K562 (cell line): ENCODE measurements around the gene MYG1. TPM values are rescaled to one million over a fixed set of nuclear protein-coding genes. Genes with fewer than 3 reads are reported as not detected.

Source experiments
- ATF1 ChIP-seq, 2 experiments: fragments of 450-650 bp in 1 of 2; IDR thresholded peaks; 2 replicates each; pipeline ENCODE4 v1.6.1; 2016; ENCODE audit warnings: missing compliant biosample characterization in 1 of 2, missing genetic modification characterization in 1 of 2
- ETS2 ChIP-seq: IDR thresholded peaks from 2 replicates; pipeline ENCODE4 v1.6.1; 2016; ENCODE audit warnings: borderline replicate concordance, missing genetic modification characterization, mild to moderate bottlenecking, moderate library complexity, missing compliant biosample characterization; ENCODE audit not compliant: poor library complexity, severe bottlenecking
- HOMEZ ChIP-seq: fragments of 250-450 bp; sonication (Bioruptor Pico); IDR thresholded peaks from 2 replicates; pipeline ENCODE4 v1.4.0; 2020; ENCODE audit warnings: mild to moderate bottlenecking, moderate library complexity
- MCM5 ChIP-seq: fragments of 450-650 bp; IDR thresholded peaks from 2 replicates; pipeline ENCODE4 v1.6.1; 2016; ENCODE audit warnings: low read depth
- MECOM ChIP-seq: fragments of 250-450 bp; sonication (Bioruptor Pico); IDR thresholded peaks from 2 replicates; pipeline ENCODE4 v1.8.0; 2022; ENCODE audit warnings: inconsistent platforms
- OTX1 ChIP-seq: fragments of 450-650 bp; formaldehyde crosslinking; IDR thresholded peaks from 2 replicates; pipeline ENCODE4 v1.4.0; 2022; ENCODE audit warnings: mild to moderate bottlenecking
- POLR2B ChIP-seq: fragments of 450-650 bp; IDR thresholded peaks from 2 replicates; pipeline ENCODE4 v1.6.1; 2018; ENCODE audit warnings: low read depth; ENCODE audit not compliant: partially characterized antibody
- SREBF2 ChIP-seq: sonication (generic); formaldehyde crosslinking; IDR thresholded peaks from 2 replicates; pipeline ENCODE4 v1.4.0; 2020; ENCODE audit warnings: mild to moderate bottlenecking, missing genetic modification reagents
- ZC3H4 ChIP-seq: sonication (generic); formaldehyde crosslinking; IDR thresholded peaks from 2 replicates; pipeline ENCODE4 v1.9.0; 2021; ENCODE audit warnings: missing genetic modification reagents, borderline replicate concordance
- ZNF143 ChIP-seq: sonication (generic); formaldehyde crosslinking; IDR thresholded peaks from 2 replicates; pipeline ENCODE4 v1.9.0; 2022; ENCODE audit warnings: mild to moderate bottlenecking, missing genetic modification reagents
- ZNF23 ChIP-seq: fragments of 250-450 bp; sonication (Bioruptor Pico); IDR thresholded peaks from 2 replicates; pipeline ENCODE4 v1.4.0; 2020; ENCODE audit warnings: mild to moderate bottlenecking
- ZNF282 ChIP-seq: sonication (generic); formaldehyde crosslinking; IDR thresholded peaks from 2 replicates; pipeline ENCODE4 v1.8.1; 2023; ENCODE audit warnings: missing genetic modification reagents
- ZNF695 ChIP-seq: fragments of 450-650 bp; formaldehyde crosslinking; IDR thresholded peaks from 2 replicates; pipeline ENCODE4 v1.4.0; 2020; ENCODE audit warnings: mild to moderate bottlenecking, moderate library complexity
- polyA plus RNA-seq, 8 experiments: library from polyadenylated mRNA; depleted of rRNA in 4 of 8; stranded (reverse) in 5 of 8; unstranded in 3 of 8; fragments of >200 nt; fragmentation: Nextera tagmentation in 2 of 8; fragmentation: Illumina TruSeq in 1 of 8; extraction: Ambion mirVana in 2 of 8; extraction: Trizol in 1 of 8; gene quantifications; 2 replicates each; pipeline versions ENCODE4 v1.2.1 to v1.2.3, GENCODE V29; 2011 to 2014; ENCODE audit warnings: inconsistent platforms in 1 of 8, missing spikeins in 1 of 8
- total RNA-seq, 7 experiments: library from RNA; depleted of rRNA in 6 of 7; stranded (reverse); fragments of >200 nt in 6 of 7; fragmentation: Illumina TruSeq in 2 of 7; extraction: Trizol in 2 of 7; gene quantifications; 2 replicates each; pipeline versions ENCODE4 v1.2.1 to v1.2.3, GENCODE V29; 2011 to 2021; ENCODE audit warnings: low replicate concordance in 1 of 7
- TF ChIP-seq, protein P1 (sequence below): fragments of 150-350 bp; IDR thresholded peaks from 2 replicates; pipeline ENCODE4 v1.6.1; 2014; ENCODE audit warnings: low read depth, mild to moderate bottlenecking, low read length, borderline replicate concordance
- TF ChIP-seq, protein P2 (sequence below): fragments of 250-450 bp; sonication (Bioruptor Pico); IDR thresholded peaks from 2 replicates; pipeline ENCODE4 v1.4.0; 2020; ENCODE audit warnings: mild to moderate bottlenecking
- TF ChIP-seq, protein P3 (sequence below): fragments of 450-650 bp; IDR thresholded peaks from 2 replicates; pipeline ENCODE4 v1.6.1; 2016; ENCODE audit warnings: mild to moderate bottlenecking

The MYG1 gene
- total and polyA plus RNA-seq, 9 of the 15 experiments (the other 6 are each of a cell fraction or from before 2014, with no cell fraction given): 0.45 to 5.6 (median 2.1) TPM

DNA sequence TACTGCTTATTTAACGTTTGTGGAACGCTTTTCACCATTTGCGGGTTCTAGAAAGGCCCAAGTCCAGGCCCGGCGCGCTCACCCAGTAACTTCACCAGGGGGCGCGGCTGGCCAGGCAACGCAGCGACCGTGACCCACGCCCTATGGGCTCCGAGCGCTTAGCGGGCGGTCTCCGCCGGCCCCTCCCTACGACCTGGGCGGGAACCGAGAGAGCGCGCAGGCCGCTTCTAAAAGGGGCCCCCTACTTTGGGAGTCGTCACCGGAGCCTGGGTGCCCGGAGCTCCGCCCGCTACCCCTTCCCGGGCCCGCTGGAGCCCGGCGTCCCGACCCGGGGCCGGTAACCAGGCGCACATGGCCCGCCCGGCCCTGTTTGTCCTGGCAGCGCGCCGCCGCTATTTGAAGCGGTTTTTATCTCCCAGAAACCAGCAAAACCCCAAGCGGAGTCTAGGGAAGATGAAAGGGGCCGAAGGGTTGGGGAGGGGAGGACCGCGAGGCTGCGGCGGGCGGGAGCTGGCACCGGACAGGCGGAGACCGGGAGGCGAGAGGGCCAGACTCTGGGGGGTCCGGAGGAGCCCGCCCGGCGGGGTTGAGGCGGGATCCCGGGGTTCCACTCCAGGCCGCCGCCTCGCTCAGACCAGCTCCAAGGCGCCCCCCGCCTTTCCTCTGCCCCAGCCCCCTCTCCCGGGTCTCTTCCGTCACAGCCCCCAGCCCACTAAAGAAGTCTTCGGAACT is 25.4 kb downstream of the MYG1 start (continued):
- TF ChIP-seq OTX1 (CRISPR knock-in tag): 0 out of 2 replicates have a peak, but pooled peaks have one; percentile 33
- TF ChIP-seq ZNF143 (CRISPR knock-in tag): 0 out of 2 replicates have a peak, but pooled peaks have one; percentile 20
- TF ChIP-seq ZNF282: no peak
- TF ChIP-seq ZC3H4 (CRISPR knock-in tag): no peak
- no peak for TF ChIP-seq SREBF2 (CRISPR knock-in tag)
- no peak for TF ChIP-seq MECOM (CRISPR knock-in tag)
- peak; percentile 80 for TF ChIP-seq POLR2B
- no peak for TF ChIP-seq HOMEZ (CRISPR knock-in tag)
- TF ChIP-seq, protein P1, sequence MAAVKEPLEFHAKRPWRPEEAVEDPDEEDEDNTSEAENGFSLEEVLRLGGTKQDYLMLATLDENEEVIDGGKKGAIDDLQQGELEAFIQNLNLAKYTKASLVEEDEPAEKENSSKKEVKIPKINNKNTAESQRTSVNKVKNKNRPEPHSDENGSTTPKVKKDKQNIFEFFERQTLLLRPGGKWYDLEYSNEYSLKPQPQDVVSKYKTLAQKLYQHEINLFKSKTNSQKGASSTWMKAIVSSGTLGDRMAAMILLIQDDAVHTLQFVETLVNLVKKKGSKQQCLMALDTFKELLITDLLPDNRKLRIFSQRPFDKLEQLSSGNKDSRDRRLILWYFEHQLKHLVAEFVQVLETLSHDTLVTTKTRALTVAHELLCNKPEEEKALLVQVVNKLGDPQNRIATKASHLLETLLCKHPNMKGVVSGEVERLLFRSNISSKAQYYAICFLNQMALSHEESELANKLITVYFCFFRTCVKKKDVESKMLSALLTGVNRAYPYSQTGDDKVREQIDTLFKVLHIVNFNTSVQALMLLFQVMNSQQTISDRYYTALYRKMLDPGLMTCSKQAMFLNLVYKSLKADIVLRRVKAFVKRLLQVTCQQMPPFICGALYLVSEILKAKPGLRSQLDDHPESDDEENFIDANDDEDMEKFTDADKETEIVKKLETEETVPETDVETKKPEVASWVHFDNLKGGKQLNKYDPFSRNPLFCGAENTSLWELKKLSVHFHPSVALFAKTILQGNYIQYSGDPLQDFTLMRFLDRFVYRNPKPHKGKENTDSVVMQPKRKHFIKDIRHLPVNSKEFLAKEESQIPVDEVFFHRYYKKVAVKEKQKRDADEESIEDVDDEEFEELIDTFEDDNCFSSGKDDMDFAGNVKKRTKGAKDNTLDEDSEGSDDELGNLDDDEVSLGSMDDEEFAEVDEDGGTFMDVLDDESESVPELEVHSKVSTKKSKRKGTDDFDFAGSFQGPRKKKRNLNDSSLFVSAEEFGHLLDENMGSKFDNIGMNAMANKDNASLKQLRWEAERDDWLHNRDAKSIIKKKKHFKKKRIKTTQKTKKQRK: no peak
- TF ChIP-seq, protein P2, sequence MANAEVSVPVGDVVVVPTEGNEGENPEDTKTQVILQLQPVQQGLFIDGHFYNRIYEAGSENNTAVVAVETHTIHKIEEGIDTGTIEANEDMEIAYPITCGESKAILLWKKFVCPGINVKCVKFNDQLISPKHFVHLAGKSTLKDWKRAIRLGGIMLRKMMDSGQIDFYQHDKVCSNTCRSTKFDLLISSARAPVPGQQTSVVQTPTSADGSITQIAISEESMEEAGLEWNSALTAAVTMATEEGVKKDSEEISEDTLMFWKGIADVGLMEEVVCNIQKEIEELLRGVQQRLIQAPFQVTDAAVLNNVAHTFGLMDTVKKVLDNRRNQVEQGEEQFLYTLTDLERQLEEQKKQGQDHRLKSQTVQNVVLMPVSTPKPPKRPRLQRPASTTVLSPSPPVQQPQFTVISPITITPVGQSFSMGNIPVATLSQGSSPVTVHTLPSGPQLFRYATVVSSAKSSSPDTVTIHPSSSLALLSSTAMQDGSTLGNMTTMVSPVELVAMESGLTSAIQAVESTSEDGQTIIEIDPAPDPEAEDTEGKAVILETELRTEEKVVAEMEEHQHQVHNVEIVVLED (CRISPR knock-in tag): peak; percentile 43; the same call in 1 of the 2 replicates
- TF ChIP-seq ATF1 (CRISPR knock-in tag; IDR thresholded peaks at IDR 0.05): no peak
- TF ChIP-seq ATF1 (tag; IDR thresholded peaks at IDR 0.05): peak; percentile 74
- TF ChIP-seq ZNF695: no peak
- TF ChIP-seq, protein P3, sequence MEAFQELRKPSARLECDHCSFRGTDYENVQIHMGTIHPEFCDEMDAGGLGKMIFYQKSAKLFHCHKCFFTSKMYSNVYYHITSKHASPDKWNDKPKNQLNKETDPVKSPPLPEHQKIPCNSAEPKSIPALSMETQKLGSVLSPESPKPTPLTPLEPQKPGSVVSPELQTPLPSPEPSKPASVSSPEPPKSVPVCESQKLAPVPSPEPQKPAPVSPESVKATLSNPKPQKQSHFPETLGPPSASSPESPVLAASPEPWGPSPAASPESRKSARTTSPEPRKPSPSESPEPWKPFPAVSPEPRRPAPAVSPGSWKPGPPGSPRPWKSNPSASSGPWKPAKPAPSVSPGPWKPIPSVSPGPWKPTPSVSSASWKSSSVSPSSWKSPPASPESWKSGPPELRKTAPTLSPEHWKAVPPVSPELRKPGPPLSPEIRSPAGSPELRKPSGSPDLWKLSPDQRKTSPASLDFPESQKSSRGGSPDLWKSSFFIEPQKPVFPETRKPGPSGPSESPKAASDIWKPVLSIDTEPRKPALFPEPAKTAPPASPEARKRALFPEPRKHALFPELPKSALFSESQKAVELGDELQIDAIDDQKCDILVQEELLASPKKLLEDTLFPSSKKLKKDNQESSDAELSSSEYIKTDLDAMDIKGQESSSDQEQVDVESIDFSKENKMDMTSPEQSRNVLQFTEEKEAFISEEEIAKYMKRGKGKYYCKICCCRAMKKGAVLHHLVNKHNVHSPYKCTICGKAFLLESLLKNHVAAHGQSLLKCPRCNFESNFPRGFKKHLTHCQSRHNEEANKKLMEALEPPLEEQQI: no peak
- TF ChIP-seq MCM5: no peak
- no peak for TF ChIP-seq ZNF23 (CRISPR knock-in tag)
- TF ChIP-seq ETS2 (tag): no peak
